Neural cell (in vitro differentiated cells): ENCODE data around the gene KRTAP1-3. TPM values are rescaled to one million over a fixed set of nuclear protein-coding genes. Genes with fewer than 3 reads are reported as not detected.

ENCODE experiments used
- H2AFZ ChIP-seq: fragments of 200-600, 300-800 bp; sonication (generic), shearing (Covaris generic); 2 replicates; pipeline ENCODE4 v1.6.0; 2014; ENCODE audit warnings: low read depth, mild to moderate bottlenecking, antibody characterized with exemption, low read length, moderate library complexity
- H3F3A ChIP-seq: fragments of 200-600 bp; shearing (Covaris generic); 2 replicates; pipeline ENCODE4 v1.6.1; 2016; ENCODE audit warnings: mild to moderate bottlenecking, moderate library complexity, mixed read lengths, antibody characterized with exemption, low read length; ENCODE audit not compliant: insufficient read depth, poor library complexity, severe bottlenecking
- H3K27ac ChIP-seq: fragments of 200-600, 300-800 bp; sonication (generic), shearing (Covaris generic); 2 replicates; pipeline ENCODE4 v1.5.1; 2014; ENCODE audit warnings: mild to moderate bottlenecking, low read length, moderate library complexity
- H3K27me3 ChIP-seq: fragments of 300-800, 200-600 bp; sonication (generic), shearing (Covaris generic); 2 replicates; pipeline ENCODE4 v1.6.0; 2014; ENCODE audit warnings: mild to moderate bottlenecking, low read depth, low read length, moderate library complexity; ENCODE audit not compliant: insufficient read depth
- H3K36me3 ChIP-seq: fragments of 300-800, 200-600 bp; sonication (generic), shearing (Covaris generic); 2 replicates; pipeline ENCODE4 v1.5.1; 2014; ENCODE audit warnings: mild to moderate bottlenecking, antibody characterized with exemption, low read length, moderate library complexity; ENCODE audit not compliant: insufficient read depth
- H3K4me2 ChIP-seq: fragments of 300-800, 200-600 bp; sonication (generic), shearing (Covaris generic); 2 replicates; pipeline ENCODE4 v1.6.0; 2014; ENCODE audit warnings: mild to moderate bottlenecking, low read length
- H3K4me3 ChIP-seq: fragments of 300-800, 200-600 bp; sonication (generic), shearing (Covaris generic); 2 replicates; pipeline ENCODE4 v1.5.1; 2014; ENCODE audit warnings: mild to moderate bottlenecking, low read length, moderate library complexity
- H3K79me2 ChIP-seq: fragments of 200-600 bp; shearing (Covaris generic); replicated peaks from 2 replicates; pipeline ENCODE4 v1.6.0; 2014; ENCODE audit warnings: mild to moderate bottlenecking, low read length, moderate library complexity; ENCODE audit not compliant: insufficient read depth
- H3K9ac ChIP-seq: fragments of 300-800, 200-600 bp; sonication (generic), shearing (Covaris generic); 2 replicates; pipeline ENCODE4 v1.6.1; 2016; ENCODE audit warnings: mild to moderate bottlenecking, low read length, mixed read lengths
- H3K9me2 ChIP-seq: fragments of 200-600 bp; shearing (Covaris generic); 2 replicates; pipeline ENCODE4 v1.6.1; 2016; ENCODE audit warnings: mild to moderate bottlenecking, low read length, mixed read lengths; ENCODE audit not compliant: insufficient read depth
- H3K9me3 ChIP-seq: fragments of 200-600, 300-800 bp; sonication (generic), shearing (Covaris generic); 2 replicates; pipeline ENCODE4 v1.6.1; 2016; ENCODE audit warnings: mild to moderate bottlenecking, mixed run types, low read length, moderate library complexity, mixed read lengths
- H4K20me1 ChIP-seq: fragments of 200-600 bp; shearing (Covaris generic); 2 replicates; pipeline ENCODE4 v1.6.1; 2016; ENCODE audit warnings: mild to moderate bottlenecking, mixed run types; ENCODE audit not compliant: insufficient read depth
- CTCF ChIP-seq: fragments of 450-650 bp; IDR thresholded peaks from 2 replicates; pipeline ENCODE4 v1.5.1; 2014; ENCODE audit warnings: antibody characterized with exemption, mild to moderate bottlenecking, moderate library complexity; ENCODE audit not compliant: poor library complexity, severe bottlenecking
- EP300 ChIP-seq: fragments of 450-650 bp; conservative IDR thresholded peaks from 2 replicates; pipeline ENCODE4 v1.6.1; 2014; ENCODE audit warnings: antibody characterized with exemption, mild to moderate bottlenecking, moderate library complexity; ENCODE audit not compliant: poor library complexity, severe bottlenecking
- EZH2 ChIP-seq: fragments of 200-600, 300-800 bp; shearing (Covaris generic), sonication (generic); IDR thresholded peaks from 2 replicates; pipeline ENCODE4 v1.6.1; 2014; ENCODE audit warnings: antibody characterized with exemption, low read length, borderline replicate concordance, mild to moderate bottlenecking; ENCODE audit not compliant: insufficient read depth, poor library complexity, severe bottlenecking
- MXI1 ChIP-seq: fragments of 450-650 bp; conservative IDR thresholded peaks from 2 replicates; pipeline ENCODE4 v1.6.1; 2014; ENCODE audit warnings: antibody characterized with exemption, mild to moderate bottlenecking; ENCODE audit not compliant: poor library complexity, severe bottlenecking
- POLR2AphosphoS5 ChIP-seq: IDR thresholded peaks from 2 replicates; pipeline ENCODE4 v1.6.1; 2012
- RAD21 ChIP-seq: fragments of 450-650 bp; conservative IDR thresholded peaks from 2 replicates; pipeline ENCODE4 v1.6.1; 2014; ENCODE audit warnings: antibody characterized with exemption, mild to moderate bottlenecking, moderate library complexity
- REST ChIP-seq: IDR thresholded peaks from 2 replicates; pipeline ENCODE4 v1.6.1; 2012; ENCODE audit warnings: borderline replicate concordance
- SMC3 ChIP-seq: fragments of 450-650 bp; conservative IDR thresholded peaks from 2 replicates; pipeline ENCODE4 v1.6.1; 2014; ENCODE audit warnings: antibody characterized with exemption, mild to moderate bottlenecking, moderate library complexity; ENCODE audit not compliant: poor library complexity
- TAF1 ChIP-seq: IDR thresholded peaks from 2 replicates; pipeline ENCODE4 v1.6.1; 2012; ENCODE audit warnings: low read depth
- polyA plus RNA-seq: library from polyadenylated mRNA; depleted of rRNA; stranded (reverse); fragments of >200 nt; gene quantifications from 2 replicates; pipeline ENCODE4 v1.2.3, GENCODE V29; 2014

Gene KRTAP1-3
- polyA plus RNA-seq, 1 donor from 2014 or later, result not detected

- Histone ChIP-seq H3K4me2 (no peak overlapping the region), H3K36me3 (no peaks in the 10 kb centered on the region), H3K27me3 (no peaks in the 10 kb centered on the region), H3K9ac (no peak overlapping the region), H4K20me1 (no peaks in the 10 kb centered on the region), H3F3A (no peaks in the 10 kb centered on the region), H3K9me2 (no peaks in the 10 kb centered on the region), H3K9me3 (no peaks in the 10 kb centered on the region), H3K4me3 (no peak overlapping the region), H2AFZ (no peak overlapping the region), H3K79me2 (no peaks in the 10 kb centered on the region), H3K27ac (no peak overlapping the region)
- TF ChIP-seq POLR2AphosphoS5 (no peak), TAF1 (no peak), EP300 (no peak), RAD21 (no peak), REST (no peak), MXI1 (no peak), EZH2 (no peak), SMC3 (no peak), CTCF (no peak)
Observed at GRCh38 chr17:41054025-41054424, 19.4 kb upstream of the KRTAP1-3 start.

GRCh38 chr17:41052566-41052965, 17.9 kb upstream of the KRTAP1-3 start:
- H3F3A ChIP-seq, result no peaks in the 10 kb centered on the region
- H2AFZ ChIP-seq, result no peak overlapping the region
- no peaks in the 10 kb centered on the region for H3K9me3 ChIP-seq
- H3K4me2 ChIP-seq, result no peak overlapping the region
- H3K27me3 ChIP-seq, result no peaks in the 10 kb centered on the region
- no peaks in the 10 kb centered on the region for H4K20me1 ChIP-seq
- no peak overlapping the region for H3K9ac ChIP-seq
- TF ChIP-seq SMC3, result no peak
- no peak for TF ChIP-seq REST
- TF ChIP-seq RAD21, result no peak
- TF ChIP-seq EZH2, result no peak
- no peak for TF ChIP-seq MXI1
- TF ChIP-seq EP300, result no peak
- no peak for TF ChIP-seq CTCF
- no peak for TF ChIP-seq POLR2AphosphoS5
- no peak for TF ChIP-seq TAF1
- H3K27ac ChIP-seq, result no peak overlapping the region
- H3K4me3 ChIP-seq, result no peak overlapping the region
- no peaks in the 10 kb centered on the region for H3K79me2 ChIP-seq
- no peaks in the 10 kb centered on the region for H3K36me3 ChIP-seq
- H3K9me2 ChIP-seq, result no peaks in the 10 kb centered on the region
